Fibroblast of mammary gland (primary cell): ENCODE measurements around the gene ANKRD13C.
"Not testable (repeated sequence)": the region's sequence is repeated elsewhere in the genome, so short reads cannot be mapped to it uniquely, and the experiment has no call there.

Experiments
- DNase-seq: peaks from one replicate; pipeline ENCODE4 v3.0.0-alpha.2; 2010; ENCODE audit warnings: low read depth
- H3K4me3 ChIP-seq: 2 replicates; pipeline ENCODE4 v1.5.1; 2011; ENCODE audit warnings: low read depth, mild to moderate bottlenecking, low read length, moderate library complexity; ENCODE audit not compliant: control insufficient read depth
- TF ChIP-seq, protein P1 (sequence below): conservative IDR thresholded peaks from 2 replicates; pipeline ENCODE4 v1.5.1; 2011; ENCODE audit warnings: low read depth, low read length, inconsistent platforms; ENCODE audit not compliant: control insufficient read depth, insufficient read depth

The ANKRD13C gene

DNA sequence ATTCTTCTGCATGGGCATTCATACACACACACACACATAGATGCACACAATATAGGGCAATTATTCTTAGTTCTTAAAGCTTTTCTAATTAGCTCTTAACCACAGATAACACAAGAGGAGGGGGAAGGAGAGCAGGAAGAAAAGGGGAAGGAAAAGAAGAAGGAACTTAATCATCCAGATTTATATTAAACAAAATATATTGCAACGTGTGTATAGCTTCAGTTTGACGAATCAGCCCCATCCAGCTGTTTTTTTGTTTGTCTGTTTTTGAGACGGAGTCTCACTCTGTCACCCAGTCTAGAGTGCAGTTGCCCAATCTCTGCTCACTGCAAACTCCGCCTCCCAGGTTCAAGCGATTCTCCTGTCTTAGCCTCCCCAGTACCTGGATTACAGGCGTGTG, 21.7 kb upstream of the ANKRD13C start:
- H3K4me3 ChIP-seq, result no peak overlapping the region
- no peak for DNase-seq
- TF ChIP-seq, protein P1, sequence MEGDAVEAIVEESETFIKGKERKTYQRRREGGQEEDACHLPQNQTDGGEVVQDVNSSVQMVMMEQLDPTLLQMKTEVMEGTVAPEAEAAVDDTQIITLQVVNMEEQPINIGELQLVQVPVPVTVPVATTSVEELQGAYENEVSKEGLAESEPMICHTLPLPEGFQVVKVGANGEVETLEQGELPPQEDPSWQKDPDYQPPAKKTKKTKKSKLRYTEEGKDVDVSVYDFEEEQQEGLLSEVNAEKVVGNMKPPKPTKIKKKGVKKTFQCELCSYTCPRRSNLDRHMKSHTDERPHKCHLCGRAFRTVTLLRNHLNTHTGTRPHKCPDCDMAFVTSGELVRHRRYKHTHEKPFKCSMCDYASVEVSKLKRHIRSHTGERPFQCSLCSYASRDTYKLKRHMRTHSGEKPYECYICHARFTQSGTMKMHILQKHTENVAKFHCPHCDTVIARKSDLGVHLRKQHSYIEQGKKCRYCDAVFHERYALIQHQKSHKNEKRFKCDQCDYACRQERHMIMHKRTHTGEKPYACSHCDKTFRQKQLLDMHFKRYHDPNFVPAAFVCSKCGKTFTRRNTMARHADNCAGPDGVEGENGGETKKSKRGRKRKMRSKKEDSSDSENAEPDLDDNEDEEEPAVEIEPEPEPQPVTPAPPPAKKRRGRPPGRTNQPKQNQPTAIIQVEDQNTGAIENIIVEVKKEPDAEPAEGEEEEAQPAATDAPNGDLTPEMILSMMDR, result no peak

DNA sequence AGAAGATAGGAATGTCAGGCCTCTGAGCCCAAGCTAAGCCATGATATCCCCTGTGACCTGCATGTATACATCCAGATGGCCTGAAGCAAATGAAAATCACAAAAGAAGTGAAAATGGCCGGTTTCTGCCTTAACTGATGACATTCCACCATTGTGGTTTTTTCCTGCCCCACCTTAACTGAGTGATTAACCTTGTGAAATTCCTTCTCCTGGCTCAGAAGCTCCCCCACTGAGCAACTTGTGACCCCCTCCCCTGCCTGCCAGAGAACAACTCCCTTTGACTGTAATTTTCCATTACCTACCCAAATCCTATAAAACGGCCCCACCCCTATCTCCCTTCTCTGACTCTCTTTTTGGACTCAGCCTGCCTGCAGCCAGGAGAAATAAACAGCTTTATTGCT, 19.1 kb upstream of the ANKRD13C start:
- not testable (repeated sequence) for H3K4me3 ChIP-seq, DNase-seq

DNA sequence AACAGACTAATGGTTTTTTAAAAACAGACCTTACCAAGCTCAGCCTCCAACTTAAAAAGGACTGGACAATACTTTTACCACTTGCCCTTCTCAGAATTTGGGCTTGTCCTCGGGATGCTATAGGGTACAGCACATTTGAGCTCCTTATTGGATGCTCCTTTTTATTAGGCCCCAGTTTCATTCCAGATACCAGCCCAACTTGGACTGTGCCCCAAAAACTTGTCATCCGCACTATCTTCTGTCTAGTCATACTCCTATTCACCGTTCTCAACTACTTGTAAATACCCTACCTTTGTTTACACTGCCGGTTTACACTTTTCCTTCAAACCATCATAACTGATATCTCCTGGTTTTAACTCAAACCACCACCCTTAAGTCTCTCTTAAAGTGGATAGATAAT, 17.9 kb upstream of the ANKRD13C start:
- TF ChIP-seq, protein P1, result no peak
- DNase-seq, result no peak
- H3K4me3 ChIP-seq, result no peak overlapping the region

DNA sequence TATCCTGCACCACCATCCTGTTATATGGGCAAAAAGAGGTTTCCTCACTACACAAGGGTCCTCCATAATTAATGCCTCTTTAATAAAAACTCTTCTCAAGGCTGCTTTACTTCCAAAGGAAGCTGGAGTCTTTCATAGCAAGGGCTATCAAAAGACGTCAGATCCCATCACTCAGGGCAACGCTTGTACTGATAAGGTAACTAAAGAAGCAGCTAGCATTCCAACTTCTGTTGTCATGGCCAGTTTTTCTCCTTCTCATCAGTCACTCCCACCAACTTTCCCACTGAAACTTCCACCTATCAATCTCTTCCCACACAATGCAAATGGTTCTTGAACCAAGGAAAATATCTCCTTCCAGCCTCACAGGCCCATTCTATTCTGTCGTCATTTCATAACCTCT, 17.1 kb upstream of the ANKRD13C start:
- not testable (repeated sequence) for DNase-seq, H3K4me3 ChIP-seq

DNA sequence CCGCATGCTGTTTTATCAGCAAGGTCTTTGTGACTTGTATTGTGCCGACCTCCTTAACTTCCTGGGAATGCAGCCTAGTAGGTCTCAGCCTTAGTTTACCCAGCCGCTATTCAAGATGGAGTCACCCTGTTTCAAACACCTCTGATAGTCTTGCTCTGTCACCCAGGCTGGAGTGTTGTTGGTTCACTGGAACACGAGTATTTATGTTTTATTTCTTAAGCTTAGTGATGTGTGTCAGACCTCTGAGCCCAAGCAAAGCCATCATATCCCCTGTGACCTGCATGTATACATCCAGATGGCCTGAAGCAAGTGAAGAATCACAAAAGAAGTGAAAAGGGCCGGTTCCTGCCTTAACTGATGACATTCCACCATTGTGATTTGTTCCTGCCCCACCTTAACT, 12.9 kb upstream of the ANKRD13C start:
- not testable (repeated sequence) for DNase-seq, H3K4me3 ChIP-seq

DNA sequence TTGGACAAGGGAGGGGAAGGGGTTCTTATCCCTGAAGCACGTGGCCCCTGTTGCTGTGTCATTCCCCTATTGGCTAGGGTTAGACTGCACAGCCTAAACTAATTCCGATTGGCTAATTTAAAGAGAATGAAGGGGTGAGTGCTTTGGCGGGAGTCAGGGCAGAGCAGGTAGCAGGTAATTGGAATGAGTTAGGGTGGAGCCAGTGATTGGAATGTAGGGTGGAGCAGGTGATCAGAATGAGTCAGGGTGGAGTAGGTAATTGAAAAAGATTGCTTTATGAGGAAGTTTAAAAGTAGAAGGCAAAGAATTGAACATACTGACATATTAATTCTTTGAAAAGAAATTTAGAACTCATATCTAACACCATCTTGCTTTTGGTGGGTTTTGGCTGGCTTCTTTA, 12.5 kb upstream of the ANKRD13C start:
- not testable (repeated sequence) for H3K4me3 ChIP-seq, DNase-seq

DNA sequence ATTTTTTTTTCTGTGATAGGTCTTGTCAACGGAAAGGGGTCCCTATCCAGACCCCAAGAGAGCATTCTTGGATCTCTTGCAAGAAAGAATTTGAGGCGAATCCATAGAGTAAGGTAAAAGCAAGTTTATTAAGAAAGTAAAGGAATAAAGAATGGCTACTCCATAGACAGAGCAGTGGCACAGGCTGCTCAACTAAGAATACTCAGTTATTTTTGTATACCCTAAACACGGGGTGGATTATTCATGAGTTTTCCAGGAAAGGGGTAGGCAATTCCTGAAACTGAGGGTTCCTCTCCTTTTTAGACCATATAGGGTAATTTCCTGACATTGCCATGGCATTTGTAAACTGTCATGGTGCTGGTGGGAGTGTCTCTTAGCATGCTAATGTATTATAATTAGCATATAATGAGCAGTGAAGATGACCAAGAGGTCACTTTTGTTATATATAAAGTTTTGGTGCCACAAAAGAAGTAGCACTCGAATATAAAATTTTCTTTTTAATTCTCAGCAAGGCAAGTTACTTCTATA, 12.0 kb upstream of the ANKRD13C start:
- not testable (repeated sequence) for DNase-seq, H3K4me3 ChIP-seq

DNA sequence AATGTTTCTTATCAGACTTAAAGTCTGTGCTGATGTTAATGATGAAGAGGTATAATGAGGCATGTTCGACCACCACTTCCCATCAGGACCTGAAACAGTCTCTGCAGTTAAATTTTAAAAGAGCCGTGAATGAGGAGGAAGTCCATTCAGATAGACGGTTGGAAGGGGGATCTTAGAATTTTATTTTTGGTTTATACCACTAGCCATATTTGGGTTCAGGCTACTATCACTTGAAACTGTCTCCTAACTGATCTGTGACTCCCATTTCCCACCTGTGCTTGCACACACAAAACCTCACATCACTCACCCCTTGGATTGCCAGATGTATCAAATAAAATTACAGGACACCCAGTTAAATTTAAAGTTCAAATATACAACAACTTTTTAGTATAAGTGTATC, 9.9 kb upstream of the ANKRD13C start:
- DNase-seq, result no peak
- H3K4me3 ChIP-seq, result no peak overlapping the region
- TF ChIP-seq, protein P1, result no peak

DNA sequence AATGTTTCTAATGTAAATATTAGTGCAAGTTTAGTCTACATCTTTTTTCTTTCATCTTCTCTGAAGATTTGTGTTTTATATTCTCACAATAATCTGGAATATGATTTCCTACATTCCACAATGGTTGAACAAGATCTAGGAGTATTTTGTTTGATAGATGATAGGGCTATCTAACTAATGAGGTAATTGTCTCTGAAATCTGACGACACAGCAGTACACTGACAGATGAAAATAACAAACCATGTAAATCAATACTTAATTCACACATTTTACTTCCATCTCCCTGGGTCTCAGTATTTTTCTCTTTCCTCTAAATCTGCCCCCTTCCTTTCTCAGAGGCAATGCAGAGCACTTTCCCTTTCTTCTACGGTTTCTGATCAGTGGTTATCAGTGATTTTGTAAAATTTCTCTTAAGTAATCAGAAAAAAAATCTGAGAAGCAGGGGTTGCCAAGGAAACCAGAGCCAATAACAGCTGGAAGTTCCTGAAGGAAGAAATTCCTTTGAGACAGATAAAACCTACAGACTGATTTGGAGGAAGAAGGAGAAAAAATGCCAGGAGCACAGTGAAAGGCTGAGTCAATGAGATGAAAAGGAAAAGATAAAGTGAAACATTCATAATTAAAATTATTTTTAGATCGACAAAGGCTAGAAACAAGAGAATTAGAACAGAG, 7.3 kb upstream of the ANKRD13C start:
- TF ChIP-seq, protein P1, result no peak
- no peak overlapping the region for H3K4me3 ChIP-seq
- peak; percentile 54 for DNase-seq
